ENCODE measurements around the gene TBC1D17.

- TF ChIP-seq POLR2A (IDR thresholded peaks at IDR 0.05), result no peak
- TF ChIP-seq, protein P1, sequence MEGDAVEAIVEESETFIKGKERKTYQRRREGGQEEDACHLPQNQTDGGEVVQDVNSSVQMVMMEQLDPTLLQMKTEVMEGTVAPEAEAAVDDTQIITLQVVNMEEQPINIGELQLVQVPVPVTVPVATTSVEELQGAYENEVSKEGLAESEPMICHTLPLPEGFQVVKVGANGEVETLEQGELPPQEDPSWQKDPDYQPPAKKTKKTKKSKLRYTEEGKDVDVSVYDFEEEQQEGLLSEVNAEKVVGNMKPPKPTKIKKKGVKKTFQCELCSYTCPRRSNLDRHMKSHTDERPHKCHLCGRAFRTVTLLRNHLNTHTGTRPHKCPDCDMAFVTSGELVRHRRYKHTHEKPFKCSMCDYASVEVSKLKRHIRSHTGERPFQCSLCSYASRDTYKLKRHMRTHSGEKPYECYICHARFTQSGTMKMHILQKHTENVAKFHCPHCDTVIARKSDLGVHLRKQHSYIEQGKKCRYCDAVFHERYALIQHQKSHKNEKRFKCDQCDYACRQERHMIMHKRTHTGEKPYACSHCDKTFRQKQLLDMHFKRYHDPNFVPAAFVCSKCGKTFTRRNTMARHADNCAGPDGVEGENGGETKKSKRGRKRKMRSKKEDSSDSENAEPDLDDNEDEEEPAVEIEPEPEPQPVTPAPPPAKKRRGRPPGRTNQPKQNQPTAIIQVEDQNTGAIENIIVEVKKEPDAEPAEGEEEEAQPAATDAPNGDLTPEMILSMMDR (IDR thresholded peaks at IDR 0.05), result no peak
These were observed 36.7 kb upstream of the TBC1D17 start for GRCh38 chr19:49840736-49841249.
